Lung microvascular endothelial cell (primary cell): ENCODE results near the gene ZPR1. TPM values are rescaled to one million over a fixed set of nuclear protein-coding genes. Genes with fewer than 3 reads are reported as not detected.
"Not testable (repeated sequence)": the region's sequence is repeated elsewhere in the genome, so short reads cannot be mapped to it uniquely, and the experiment has no call there.

Source experiments
- DNase-seq, 2 donors: peaks; one replicate each; pipeline versions ENCODE4 v3.0.0 to v3.0.0-alpha.2; 2010; ENCODE audit warnings: low read depth in 2 of 2
- total RNA-seq: library from RNA; depleted of rRNA; stranded (reverse); fragments of >200 nt; gene quantifications from 2 replicates; pipeline ENCODE4 v1.2.1, GENCODE V29; 2014

Gene ZPR1, protein sequence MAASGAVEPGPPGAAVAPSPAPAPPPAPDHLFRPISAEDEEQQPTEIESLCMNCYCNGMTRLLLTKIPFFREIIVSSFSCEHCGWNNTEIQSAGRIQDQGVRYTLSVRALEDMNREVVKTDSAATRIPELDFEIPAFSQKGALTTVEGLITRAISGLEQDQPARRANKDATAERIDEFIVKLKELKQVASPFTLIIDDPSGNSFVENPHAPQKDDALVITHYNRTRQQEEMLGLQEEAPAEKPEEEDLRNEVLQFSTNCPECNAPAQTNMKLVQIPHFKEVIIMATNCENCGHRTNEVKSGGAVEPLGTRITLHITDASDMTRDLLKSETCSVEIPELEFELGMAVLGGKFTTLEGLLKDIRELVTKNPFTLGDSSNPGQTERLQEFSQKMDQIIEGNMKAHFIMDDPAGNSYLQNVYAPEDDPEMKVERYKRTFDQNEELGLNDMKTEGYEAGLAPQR
- total RNA-seq, result 13.7 and 18.3 TPM in 2 replicates

DNA sequence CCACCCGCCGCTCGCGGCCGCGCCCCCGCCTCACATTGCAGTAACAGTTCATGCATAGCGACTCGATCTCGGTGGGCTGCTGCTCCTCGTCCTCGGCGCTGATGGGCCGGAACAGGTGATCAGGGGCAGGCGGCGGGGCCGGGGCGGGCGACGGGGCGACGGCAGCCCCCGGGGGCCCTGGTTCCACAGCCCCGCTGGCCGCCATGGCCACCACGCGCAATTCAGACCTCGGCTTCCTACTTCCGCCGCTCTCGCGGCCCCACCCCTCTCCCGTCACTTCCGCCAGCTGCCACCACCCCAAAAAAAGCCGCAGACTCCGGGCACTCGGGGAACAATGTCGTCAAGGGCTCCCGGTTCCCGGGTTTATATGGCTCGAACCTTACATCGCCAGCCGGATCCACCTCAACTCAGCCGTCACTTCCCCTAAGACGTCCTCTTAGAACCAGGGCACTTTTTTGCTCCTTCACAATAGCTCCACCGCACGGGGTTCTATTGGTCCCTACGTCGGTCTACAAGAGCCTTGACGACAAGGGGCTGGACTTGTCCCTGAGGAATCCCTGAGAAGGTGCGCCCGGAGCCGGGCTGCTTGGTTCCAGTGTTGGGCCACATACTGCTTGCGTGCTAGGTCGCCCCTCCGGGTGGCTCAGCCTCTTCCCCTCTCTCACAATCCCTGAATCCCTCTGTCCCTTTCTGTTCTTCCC lies at the start of gene ZPR1:
Gene ZPR1, minus strand, starts transcription at position 238 of the 701 bp plus-strand sequence. Its CDS starts 33 bp downstream, at position 205.
- DNase-seq, result peak; percentile 75

DNA sequence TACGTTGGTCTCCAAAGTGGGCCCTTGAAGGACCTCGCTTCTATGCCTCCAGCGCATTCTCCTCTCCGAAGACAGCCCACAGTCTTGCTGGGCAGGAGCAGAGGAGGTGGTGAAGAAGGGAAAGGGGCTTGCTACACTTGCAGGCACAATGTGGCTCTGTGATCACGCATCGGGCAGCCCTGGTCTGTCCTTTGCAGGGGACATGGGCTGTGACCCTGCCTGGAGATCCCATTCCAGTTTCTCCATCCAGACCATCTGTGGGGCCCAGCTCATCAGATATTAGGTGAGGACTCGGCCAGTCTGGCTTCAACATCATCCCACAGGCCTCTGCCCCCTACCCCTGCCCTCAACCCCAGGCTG lies 48.8 kb upstream of the ZPR1 start:
- DNase-seq, result no peak

DNA sequence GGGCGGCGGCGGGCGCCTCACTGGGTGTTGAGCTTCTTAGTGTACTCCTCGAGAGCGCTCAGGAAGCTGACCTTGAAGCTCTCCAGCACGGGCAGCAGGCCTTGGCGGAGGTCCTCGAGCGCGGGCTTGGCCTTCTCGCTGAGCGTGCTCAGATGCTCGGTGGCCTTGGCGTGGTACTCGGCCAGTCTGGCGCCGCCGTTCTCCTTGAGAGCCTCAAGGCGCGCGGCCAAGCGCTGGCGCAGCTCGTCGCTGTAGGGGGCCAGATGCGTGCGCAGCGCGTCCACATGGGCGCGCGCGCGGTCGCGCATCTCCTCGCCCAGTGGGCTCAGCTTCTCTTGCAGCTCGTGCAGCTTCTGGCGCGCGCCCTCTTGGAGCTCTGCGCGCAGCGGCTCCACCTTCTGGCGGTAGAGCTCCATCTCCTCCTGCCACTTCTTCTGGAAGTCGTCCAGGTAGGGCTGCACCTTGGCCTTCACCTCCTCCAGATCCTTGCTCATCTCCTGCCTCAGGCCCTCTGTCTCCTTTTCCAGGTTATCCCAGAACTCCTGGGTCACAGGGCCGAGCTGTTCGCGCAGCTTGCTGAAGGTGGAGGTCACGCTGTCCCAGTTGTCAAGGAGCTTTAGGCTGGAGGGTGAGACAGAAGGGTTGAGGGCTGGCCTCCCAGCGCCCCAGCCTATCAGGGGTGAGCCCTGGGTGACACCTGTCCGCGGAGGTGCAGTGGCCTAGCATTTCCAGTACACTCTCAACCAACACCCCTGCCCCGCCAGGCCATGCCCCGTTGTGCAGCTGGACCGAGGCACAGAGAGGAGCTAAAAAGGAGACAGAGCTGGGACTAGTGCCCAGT lies 48.2 kb upstream of the ZPR1 start:
- peak; percentile 68 to 94 for DNase-seq

DNA sequence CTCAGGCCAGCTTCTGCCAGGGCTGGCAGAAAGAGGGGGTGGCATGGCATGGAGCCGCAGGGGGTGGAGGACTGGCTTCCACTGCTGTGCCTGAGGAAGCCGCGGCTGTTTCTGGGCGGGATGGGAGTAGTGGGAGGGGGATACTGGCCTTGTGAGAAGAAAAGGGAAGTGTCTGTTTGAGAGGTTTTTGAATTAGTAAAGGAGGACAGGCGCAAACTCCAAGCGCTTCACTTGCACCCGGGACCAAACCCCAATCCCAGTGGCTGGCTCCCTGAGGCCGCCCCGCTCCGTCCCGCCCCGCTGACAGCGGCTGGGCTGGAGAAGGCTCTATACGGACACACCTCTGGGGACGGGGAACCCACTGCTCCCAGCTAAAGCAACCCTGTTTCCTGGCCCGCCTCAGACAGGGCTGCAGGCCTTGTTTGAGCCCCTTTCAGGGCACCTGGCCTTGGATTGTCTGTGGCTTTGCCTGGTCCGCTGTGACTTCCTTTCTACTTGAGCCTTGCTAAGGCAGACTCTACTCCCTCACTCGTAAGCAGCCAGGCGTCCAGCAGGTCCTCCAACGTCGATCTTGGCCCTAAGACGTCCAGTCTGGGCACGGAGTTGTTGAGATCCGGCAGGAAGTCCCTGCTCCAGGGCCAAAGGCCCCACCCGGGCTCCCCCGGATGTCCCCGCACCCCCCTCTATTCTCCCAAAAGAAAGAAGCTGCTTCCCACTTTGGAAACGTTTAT lies 47.4 kb upstream of the ZPR1 start:
- DNase-seq, result peak in 1 of 2 donors; percentile 43

DNA sequence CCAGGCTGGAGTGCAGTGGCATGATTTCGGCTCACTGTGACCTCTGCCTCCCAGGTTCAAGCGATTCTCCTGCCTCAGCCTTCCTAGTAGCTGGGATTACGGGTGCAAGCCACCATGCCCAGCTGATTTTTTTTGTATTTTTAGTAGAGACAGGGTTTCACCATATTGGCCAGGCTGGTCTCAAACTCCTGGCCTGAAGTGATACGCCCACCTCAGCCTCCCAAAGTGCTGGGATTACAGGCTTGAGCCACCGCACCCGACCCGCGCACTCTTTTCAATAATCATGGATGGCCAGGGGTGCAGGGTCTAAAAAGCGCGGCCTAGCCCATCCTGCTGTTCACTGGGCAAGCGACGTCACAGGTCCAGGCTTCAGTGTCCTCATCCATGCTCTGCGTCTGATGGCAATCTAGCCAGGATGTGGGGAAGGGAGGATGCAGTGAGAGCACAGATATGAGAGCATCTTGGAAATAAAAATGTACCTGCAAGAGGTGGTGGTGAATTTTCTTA lies 46.8 kb upstream of the ZPR1 start:
- not testable (repeated sequence) for DNase-seq

DNA sequence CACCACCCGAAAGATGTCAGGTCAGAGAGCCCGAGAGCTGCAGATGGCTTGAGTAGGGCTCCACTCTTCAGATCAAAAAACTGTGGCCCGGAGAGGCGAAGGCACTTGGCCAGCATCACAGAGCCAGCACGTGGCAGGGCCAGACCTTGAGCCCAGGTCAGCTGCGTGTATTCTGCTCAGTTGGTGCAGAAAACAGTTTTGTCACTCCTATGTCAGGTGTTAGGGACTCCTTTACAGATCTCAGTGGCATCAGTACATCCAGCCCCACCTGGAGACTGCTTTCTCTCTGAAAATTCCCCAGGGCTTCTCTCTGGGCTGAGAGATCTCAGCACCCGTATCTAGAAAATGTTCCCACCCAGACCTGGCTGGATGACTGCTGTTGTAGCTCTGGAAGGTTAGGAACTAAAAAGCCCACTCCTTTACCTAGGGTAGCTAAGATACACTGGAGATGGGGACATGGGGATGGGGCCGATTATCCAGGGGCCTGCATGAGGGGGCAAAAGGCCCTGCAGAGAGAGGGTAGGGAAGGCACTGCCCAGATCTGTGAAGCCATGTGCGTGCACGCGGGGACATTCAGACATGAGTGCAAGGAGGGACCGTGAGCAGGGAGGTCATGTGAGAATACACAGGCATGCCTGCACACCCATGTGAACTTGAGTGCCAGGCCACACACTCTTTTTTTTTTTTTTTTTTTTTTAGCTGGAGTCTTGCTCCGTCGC lies 46.2 kb upstream of the ZPR1 start:
- no peak for DNase-seq

DNA sequence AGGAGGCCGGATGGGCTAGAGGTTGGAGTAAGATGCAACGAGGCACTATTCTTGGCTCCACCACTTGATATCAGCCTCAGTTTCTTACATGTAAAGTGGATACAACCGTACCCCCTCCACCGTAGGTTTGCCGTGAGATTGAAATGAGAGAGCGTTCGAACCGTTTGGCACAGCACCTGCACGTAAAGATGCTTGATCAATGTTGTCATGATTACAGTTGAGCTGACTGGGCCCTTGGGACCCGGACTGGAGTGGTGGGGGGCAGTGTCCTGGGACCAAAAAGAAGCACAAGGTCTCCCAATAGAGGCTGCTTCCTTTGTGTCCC lies 45.6 kb upstream of the ZPR1 start:
- no peak for DNase-seq

DNA sequence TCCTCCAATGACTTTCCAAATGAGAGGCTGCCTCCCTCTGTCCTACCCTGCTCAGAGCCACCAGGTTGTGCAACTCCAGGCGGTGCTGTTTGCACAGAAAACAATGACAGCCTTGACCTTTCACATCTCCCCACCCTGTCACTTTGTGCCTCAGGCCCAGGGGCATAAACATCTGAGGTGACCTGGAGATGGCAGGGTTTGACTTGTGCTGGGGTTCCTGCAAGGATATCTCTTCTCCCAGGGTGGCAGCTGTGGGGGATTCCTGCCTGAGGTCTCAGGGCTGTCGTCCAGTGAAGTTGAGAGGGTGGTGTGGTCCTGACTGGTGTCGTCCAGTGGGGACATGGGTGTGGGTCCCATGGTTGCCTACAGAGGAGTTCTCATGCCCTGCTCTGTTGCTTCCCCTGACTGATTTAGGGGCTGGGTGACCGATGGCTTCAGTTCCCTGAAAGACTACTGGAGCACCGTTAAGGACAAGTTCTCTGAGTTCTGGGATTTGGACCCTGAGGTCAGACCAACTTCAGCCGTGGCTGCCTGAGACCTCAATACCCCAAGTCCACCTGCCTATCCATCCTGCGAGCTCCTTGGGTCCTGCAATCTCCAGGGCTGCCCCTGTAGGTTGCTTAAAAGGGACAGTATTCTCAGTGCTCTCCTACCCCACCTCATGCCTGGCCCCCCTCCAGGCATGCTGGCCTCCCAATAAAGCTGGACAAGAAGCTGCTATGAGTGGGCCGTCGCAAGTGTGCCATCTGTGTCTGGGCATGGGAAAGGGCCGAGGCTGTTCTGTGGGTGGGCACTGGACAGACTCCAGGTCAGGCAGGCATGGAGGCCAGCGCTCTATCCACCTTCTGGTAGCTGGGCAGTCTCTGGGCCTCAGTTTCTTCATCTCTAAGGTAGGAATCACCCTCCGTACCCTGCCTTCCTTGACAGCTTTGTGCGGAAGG lies 44.8 kb upstream of the ZPR1 start:
- no peak for DNase-seq

DNA sequence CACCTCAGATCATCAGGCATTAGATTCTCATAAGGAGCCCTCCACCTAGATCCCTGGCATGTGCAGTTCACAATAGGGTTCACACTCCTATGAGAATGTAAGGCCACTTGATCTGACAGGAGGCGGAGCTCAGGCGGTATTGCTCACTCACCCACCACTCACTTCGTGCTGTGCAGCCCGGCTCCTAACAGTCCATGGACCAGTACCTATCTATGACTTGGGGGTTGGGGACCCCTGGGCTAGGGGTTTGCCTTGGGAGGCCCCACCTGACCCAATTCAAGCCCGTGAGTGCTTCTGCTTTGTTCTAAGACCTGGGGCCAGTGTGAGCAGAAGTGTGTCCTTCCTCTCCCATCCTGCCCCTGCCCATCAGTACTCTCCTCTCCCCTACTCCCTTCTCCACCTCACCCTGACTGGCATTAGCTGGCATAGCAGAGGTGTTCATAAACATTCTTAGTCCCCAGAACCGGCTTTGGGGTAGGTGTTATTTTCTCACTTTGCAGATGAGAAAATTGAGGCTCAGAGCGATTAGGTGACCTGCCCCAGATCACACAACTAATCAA lies 44.0 kb upstream of the ZPR1 start:
- no peak for DNase-seq

DNA sequence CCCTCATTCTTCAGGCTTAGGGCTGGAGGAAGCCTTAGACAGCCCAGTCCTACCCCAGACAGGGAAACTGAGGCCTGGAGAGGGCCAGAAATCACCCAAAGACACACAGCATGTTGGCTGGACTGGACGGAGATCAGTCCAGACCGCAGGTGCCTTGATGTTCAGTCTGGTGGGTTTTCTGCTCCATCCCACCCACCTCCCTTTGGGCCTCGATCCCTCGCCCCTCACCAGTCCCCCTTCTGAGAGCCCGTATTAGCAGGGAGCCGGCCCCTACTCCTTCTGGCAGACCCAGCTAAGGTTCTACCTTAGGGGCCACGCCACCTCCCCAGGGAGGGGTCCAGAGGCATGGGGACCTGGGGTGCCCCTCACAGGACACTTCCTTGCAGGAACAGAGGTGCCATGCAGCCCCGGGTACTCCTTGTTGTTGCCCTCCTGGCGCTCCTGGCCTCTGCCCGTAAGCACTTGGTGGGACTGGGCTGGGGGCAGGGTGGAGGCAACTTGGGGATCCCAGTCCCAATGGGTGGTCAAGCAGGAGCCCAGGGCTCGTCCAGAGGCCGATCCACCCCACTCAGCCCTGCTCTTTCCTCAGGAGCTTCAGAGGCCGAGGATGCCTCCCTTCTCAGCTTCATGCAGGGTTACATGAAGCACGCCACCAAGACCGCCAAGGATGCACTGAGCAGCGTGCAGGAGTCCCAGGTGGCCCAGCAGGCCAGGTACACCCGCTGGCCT lies 42.5 kb upstream of the ZPR1 start:
- no peak for DNase-seq

DNA sequence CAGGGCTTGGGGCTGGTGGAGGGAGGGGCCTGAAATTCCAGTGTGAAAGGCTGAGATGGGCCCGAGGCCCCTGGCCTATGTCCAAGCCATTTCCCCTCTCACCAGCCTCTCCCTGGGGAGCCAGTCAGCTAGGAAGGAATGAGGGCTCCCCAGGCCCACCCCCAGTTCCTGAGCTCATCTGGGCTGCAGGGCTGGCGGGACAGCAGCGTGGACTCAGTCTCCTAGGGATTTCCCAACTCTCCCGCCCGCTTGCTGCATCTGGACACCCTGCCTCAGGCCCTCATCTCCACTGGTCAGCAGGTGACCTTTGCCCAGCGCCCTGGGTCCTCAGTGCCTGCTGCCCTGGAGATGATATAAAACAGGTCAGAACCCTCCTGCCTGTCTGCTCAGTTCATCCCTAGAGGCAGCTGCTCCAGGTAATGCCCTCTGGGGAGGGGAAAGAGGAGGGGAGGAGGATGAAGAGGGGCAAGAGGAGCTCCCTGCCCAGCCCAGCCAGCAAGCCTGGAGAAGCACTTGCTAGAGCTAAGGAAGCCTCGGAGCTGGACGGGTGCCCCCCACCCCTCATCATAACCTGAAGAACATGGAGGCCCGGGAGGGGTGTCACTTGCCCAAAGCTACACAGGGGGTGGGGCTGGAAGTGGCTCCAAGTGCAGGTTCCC lies 41.8 kb upstream of the ZPR1 start, which contains the start of gene APOC3:
Gene APOC3, plus strand, starts transcription at position 383 of the 659 bp plus-strand sequence. CDS start 676 bp downstream, outside the sequence.
- no peak for DNase-seq

DNA sequence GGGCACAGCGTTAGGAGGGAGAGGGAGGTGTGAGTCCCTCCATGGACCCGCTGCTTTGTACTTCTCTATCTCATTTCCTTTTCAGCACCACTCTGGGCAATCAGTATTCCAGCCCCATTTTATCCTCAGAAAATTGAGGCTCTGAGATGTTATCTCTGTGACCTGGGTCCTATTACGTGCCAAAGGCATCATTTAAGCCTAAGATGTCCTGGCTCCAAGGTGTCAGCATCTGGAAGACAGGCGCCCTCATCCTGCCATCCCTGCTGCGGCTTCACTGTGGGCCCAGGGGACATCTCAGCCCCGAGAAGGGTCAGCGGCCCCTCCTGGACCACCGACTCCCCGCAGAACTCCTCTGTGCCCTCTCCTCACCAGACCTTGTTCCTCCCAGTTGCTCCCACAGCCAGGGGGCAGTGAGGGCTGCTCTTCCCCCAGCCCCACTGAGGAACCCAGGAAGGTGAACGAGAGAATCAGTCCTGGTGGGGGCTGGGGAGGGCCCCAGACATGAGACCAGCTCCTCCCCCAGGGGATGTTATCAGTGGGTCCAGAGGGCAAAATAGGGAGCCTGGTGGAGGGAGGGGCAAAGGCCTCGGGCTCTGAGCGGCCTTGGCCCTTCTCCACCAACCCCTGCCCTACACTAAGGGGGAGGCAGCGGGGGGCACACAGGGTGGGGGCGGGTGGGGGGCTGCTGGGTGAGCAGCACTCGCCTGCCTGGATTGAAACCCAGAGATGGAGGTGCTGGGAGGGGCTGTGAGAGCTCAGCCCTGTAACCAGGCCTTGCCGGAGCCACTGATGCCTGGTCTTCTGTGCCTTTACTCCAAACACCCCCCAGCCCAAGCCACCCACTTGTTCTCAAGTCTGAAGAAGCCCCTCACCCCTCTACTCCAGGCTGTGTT lies 41.1 kb upstream of the ZPR1 start:
- DNase-seq, result no peak

DNA sequence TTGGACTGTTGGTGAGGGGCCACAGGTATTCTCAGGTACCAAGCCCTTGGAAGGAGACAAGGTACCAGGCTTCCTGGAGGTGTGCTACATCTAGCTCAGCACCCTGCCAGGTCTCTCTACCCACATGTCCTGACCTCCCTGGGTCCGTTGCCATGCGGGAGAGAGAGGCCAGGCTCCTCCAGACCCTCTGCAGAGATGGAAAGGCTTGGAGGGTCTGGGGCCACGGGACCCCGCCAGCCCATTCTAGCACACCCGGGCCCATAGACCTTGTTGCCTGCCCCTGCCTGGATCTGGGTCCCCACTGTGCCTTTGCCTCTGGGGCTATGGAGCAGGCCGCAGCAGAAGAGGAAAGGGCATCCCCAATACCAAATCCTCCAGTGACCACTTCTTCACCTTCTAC lies 39.6 kb upstream of the ZPR1 start:
- no peak for DNase-seq

DNA sequence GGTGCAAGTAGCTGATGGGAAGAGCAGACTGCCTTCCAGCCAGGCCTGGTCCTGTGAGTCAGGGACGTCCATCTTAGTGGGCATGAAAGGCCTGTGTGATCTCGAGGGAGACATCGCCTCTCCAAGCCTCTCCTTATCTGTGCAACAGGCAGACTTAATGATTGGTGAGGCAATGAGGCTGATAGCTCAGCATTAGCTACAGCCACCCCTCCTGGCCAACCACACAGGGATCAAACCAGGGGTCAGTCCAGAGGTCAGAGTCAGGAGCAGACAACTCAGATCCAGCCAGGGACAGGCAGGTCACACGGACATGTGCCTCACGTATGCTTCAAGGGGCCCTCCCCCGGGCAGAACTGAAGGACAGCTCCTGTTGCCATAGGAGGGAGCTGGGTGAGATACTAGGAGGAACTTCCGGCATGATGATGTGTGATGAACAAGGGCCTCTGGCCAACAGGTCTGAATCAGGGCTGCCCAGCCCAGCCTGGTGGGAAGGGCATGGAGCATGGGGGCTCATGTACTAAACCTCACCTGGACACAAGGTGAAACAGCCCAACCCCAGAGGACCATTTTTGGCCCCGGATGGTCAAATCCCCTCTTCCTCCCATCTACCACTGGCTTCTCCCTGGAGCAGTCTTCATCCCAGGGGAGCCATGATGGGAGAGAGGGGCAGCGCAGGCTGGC lies 39.1 kb upstream of the ZPR1 start:
- no peak for DNase-seq

DNA sequence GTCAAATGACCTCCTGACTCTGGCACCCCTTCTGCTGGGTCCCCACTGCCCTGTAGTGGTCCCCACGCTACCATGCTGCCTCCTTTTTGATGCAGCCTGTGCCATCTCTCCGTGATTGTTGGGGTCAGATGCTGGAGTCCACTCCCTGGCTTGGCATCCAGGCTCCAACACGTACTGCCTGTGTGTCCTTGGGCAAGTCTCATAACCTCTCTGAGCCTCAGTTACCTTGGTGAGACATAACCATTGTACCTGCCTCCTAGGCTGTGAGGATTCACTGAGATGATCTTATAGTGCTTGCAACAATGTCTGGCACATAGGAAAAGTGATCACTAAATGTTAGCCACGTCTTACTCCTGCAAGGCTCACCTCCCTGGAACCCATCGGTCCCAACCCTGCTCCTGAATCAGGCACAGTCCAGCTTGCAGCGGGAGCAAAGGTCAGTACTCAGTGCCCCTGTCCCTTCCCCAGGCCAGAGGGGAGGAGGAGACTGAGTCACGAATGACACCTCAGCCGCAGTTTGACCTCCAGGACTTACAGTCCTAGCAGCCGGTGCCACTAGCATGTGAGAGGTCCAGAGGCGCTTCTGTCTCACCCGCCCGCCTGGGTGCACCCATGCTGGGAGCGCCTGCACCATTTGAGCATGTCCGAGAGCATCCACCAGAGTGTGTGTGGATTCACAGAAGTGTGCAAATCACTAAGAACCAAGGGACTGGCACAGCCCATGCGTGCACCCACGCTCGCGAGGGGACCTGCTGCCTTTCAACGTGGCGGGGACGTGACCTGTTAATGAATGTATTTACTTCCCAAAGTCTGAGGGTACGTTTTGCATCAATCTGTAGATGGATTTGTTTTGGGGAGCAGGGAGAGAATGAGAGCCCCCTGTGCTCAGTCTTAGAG lies 38.3 kb upstream of the ZPR1 start:
- DNase-seq, result no peak
